ENCODE results near the gene TMEM132E. TPM values are rescaled to one million over a fixed set of nuclear protein-coding genes. Genes with fewer than 3 reads are reported as not detected.

TMEM132E gene
- total and polyA plus RNA-seq, 2 experiments from 2014 or later, result 0.16 to 0.45 TPM

DNA sequence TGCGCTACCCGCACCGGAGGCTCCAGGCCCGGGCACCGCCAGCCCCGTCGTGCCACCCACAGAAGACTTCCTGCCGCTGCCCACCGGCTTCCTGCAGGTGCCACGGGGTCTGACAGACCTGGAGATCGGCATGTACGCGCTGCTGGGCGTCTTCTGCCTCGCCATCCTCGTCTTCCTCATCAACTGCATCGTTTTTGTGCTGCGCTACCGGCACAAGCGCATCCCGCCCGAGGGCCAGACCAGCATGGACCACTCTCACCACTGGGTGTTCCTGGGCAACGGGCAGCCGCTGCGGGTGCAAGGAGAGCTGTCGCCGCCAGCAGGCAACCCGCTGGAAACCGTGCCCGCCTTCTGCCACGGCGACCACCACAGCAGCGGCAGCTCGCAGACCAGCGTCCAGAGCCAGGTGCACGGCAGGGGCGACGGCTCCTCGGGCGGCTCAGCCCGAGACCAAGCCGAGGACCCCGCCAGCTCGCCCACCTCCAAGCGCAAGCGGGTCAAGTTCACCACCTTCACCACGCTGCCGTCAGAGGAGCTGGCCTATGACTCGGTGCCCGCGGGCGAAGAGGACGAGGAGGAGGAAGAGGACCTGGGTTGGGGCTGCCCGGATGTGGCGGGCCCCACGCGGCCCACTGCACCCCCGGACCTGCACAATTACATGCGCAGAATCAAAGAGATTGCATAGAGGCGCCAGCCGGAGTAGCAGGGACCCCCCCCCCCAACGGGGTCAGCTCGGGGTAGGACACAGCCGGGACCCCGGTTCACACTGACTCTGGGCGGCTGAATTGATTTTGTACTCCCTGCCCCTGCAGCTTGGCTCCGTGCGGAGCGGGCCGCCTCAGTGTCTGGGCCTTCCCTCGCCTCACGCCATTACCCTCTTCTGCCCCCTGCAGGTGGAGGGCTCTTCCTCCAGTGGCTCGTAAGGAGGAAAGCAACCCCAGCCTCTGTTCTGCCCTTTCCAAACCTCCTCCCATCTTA, 58.5 kb downstream of the TMEM132E start:
- Histone ChIP-seq H3K27ac (ENCODE audit: low read depth) (no peak overlapping the region), H3F3A (replicated peaks; ENCODE audit: low read depth) (no peaks in the 10 kb centered on the region), H3K36me3 (ENCODE audit: insufficient read depth) (no peaks in the 10 kb centered on the region), H3K79me2 (replicated peaks; ENCODE audit: insufficient read depth) (no peaks in the 10 kb centered on the region), H3K4me3 (peak overlapping the region; percentile 35; the same call in 1 of the 2 replicates), H3K27me3 (ENCODE audit: insufficient read depth) (no peaks in the 10 kb centered on the region), H3K9me2 (ENCODE audit: insufficient read depth) (no peaks in the 10 kb centered on the region), H2AFZ (peak overlapping the region; percentile 91), H3K4me1 (ENCODE audit: insufficient read depth) (no peaks in the 10 kb centered on the region; the same call in 1 of the 2 replicates), H3K4me2 (peak overlapping the region; percentile 64), H4K20me1 (replicated peaks; ENCODE audit: insufficient read depth) (no peaks in the 10 kb centered on the region)
- Mint-ChIP-seq H3K9me3 (no peaks in the 10 kb centered on the region; the same call in 1 of the 3 replicates), H3K4me3 (no peak overlapping the region; the same call in 2 of the 3 replicates), H3K36me3 (ENCODE audit: low read depth) (no peaks in the 10 kb centered on the region), H3K4me1 (peaks cover 8% of the 10 kb centered on the region), H3K27me3 (ENCODE audit: insufficient read depth, low read depth, poor library complexity) (peaks cover 18% of the 10 kb centered on the region), H3K27ac (no peak overlapping the region)
- no peak for TF ChIP-seq POLR2AphosphoS5 (IDR thresholded peaks at IDR 0.05; ENCODE audit: low read depth)
- TF ChIP-seq, protein P1, sequence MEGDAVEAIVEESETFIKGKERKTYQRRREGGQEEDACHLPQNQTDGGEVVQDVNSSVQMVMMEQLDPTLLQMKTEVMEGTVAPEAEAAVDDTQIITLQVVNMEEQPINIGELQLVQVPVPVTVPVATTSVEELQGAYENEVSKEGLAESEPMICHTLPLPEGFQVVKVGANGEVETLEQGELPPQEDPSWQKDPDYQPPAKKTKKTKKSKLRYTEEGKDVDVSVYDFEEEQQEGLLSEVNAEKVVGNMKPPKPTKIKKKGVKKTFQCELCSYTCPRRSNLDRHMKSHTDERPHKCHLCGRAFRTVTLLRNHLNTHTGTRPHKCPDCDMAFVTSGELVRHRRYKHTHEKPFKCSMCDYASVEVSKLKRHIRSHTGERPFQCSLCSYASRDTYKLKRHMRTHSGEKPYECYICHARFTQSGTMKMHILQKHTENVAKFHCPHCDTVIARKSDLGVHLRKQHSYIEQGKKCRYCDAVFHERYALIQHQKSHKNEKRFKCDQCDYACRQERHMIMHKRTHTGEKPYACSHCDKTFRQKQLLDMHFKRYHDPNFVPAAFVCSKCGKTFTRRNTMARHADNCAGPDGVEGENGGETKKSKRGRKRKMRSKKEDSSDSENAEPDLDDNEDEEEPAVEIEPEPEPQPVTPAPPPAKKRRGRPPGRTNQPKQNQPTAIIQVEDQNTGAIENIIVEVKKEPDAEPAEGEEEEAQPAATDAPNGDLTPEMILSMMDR (conservative IDR thresholded peaks at IDR 0.05; ENCODE audit: low read depth in 2 of 2), result peak; percentile 70 to 90
- TF ChIP-seq NANOG (IDR thresholded peaks at IDR 0.05; ENCODE audit: borderline replicate concordance), result no peak
- TF ChIP-seq EZH2phosphoT487 (IDR thresholded peaks at IDR 0.05; ENCODE audit: unreplicated experiment), result no peak
- ATAC-seq (peak; percentile 93), DNase-seq (ENCODE audit: low spot score) (peak; percentile 92)

DNA sequence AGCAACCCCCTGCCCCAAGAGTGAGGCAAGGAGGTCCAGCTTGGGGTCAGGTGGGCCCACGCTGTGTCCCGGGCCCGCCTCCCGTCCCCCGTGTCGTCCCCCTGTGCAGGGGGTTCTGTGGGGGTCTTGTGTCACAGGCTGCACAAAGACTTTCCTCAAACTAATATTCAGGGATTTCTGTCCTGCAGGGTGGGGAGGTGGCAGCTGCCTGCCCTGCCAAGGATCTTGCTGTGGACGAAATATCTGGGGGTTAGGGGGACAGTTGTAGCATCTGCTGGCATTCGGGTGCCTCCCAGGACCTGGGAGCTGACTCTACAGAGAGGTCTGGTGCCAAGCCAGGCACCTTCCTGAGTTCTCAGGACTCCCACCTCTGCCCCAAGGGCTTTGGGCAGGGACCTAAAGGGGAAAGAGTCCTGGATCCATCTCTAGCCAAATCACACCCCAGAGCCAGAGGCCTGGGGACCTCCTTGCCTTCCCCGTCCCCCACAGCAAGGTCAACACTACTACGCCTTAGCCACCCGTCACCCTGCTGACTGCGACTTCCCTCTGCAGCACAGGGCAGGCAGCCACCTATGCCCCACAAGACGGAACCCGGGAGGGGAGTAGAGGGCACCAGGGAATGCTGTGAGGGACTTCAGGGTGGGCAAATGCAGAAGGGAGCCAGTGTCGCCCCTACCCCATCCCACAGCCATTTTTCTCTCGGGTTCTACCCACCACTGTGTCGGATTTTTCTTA, 59.3 kb downstream of the TMEM132E start:
- H2AFZ ChIP-seq, result peak overlapping the region; percentile 86; the same call in 1 of the 2 replicates
- peak overlapping the region; percentile 51; the same call in 1 of the 2 replicates for H3K4me2 ChIP-seq
- Mint-ChIP-seq H3K4me1 (no peaks in the 10 kb centered on the region; the same call in 2 of the 3 replicates), H3K9me3 (no peaks in the 10 kb centered on the region; the same call in 1 of the 3 replicates), H3K27me3 (ENCODE audit: insufficient read depth, low read depth, poor library complexity) (peaks cover 14% of the 10 kb centered on the region), H3K4me3 (no peak overlapping the region), H3K27ac (no peak overlapping the region), H3K36me3 (ENCODE audit: low read depth) (no peaks in the 10 kb centered on the region)
- H4K20me1 ChIP-seq (replicated peaks; ENCODE audit: insufficient read depth), result no peaks in the 10 kb centered on the region
- H3K79me2 ChIP-seq (replicated peaks; ENCODE audit: insufficient read depth), result no peaks in the 10 kb centered on the region
- no peaks in the 10 kb centered on the region for H3K27me3 ChIP-seq (ENCODE audit: insufficient read depth)
- H3K9me2 ChIP-seq (ENCODE audit: insufficient read depth), result no peaks in the 10 kb centered on the region
- DNase-seq (ENCODE audit: low spot score) (no peak), ATAC-seq (no peak)
- no peaks in the 10 kb centered on the region for H3F3A ChIP-seq (replicated peaks; ENCODE audit: low read depth)
- no peak overlapping the region for H3K4me3 ChIP-seq
- H3K27ac ChIP-seq (ENCODE audit: low read depth), result no peak overlapping the region
- no peaks in the 10 kb centered on the region for H3K36me3 ChIP-seq (ENCODE audit: insufficient read depth)
- no peaks in the 10 kb centered on the region; the same call in 1 of the 2 replicates for H3K4me1 ChIP-seq (ENCODE audit: insufficient read depth)
- TF ChIP-seq, protein P2, sequence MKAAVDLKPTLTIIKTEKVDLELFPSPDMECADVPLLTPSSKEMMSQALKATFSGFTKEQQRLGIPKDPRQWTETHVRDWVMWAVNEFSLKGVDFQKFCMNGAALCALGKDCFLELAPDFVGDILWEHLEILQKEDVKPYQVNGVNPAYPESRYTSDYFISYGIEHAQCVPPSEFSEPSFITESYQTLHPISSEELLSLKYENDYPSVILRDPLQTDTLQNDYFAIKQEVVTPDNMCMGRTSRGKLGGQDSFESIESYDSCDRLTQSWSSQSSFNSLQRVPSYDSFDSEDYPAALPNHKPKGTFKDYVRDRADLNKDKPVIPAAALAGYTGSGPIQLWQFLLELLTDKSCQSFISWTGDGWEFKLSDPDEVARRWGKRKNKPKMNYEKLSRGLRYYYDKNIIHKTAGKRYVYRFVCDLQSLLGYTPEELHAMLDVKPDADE (IDR thresholded peaks at IDR 0.05), result no peak
- no peak for TF ChIP-seq NANOG (IDR thresholded peaks at IDR 0.05; ENCODE audit: borderline replicate concordance)
- no peak for TF ChIP-seq JUNB (IDR thresholded peaks at IDR 0.05; ENCODE audit: unreplicated experiment)
- TF ChIP-seq POLR2AphosphoS5 (IDR thresholded peaks at IDR 0.05; ENCODE audit: low read depth), result no peak
- TF ChIP-seq, protein P1 (conservative IDR thresholded peaks at IDR 0.05; ENCODE audit: low read depth in 2 of 2), result no peak
- TF ChIP-seq EZH2phosphoT487 (IDR thresholded peaks at IDR 0.05; ENCODE audit: unreplicated experiment), result no peak
- TF ChIP-seq ZNF114 (CRISPR knock-in tag; IDR thresholded peaks at IDR 0.05), result no peak
- TF ChIP-seq, protein P3, sequence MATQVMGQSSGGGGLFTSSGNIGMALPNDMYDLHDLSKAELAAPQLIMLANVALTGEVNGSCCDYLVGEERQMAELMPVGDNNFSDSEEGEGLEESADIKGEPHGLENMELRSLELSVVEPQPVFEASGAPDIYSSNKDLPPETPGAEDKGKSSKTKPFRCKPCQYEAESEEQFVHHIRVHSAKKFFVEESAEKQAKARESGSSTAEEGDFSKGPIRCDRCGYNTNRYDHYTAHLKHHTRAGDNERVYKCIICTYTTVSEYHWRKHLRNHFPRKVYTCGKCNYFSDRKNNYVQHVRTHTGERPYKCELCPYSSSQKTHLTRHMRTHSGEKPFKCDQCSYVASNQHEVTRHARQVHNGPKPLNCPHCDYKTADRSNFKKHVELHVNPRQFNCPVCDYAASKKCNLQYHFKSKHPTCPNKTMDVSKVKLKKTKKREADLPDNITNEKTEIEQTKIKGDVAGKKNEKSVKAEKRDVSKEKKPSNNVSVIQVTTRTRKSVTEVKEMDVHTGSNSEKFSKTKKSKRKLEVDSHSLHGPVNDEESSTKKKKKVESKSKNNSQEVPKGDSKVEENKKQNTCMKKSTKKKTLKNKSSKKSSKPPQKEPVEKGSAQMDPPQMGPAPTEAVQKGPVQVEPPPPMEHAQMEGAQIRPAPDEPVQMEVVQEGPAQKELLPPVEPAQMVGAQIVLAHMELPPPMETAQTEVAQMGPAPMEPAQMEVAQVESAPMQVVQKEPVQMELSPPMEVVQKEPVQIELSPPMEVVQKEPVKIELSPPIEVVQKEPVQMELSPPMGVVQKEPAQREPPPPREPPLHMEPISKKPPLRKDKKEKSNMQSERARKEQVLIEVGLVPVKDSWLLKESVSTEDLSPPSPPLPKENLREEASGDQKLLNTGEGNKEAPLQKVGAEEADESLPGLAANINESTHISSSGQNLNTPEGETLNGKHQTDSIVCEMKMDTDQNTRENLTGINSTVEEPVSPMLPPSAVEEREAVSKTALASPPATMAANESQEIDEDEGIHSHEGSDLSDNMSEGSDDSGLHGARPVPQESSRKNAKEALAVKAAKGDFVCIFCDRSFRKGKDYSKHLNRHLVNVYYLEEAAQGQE (IDR thresholded peaks at IDR 0.05; ENCODE audit: unreplicated experiment), result no peak
